GM21825 (cell line): ENCODE measurements around the gene PSMC6.
"Not testable (repeated sequence)": the region's sequence is repeated elsewhere in the genome, so short reads cannot be mapped to it uniquely, and the experiment has no call there.

Experiments used
- ATAC-seq: cut with Tn5 transposase; IDR thresholded peaks from one replicate; pipeline ENCODE4 v1.9.1; 2021; ENCODE audit warnings: mild to moderate bottlenecking, moderate library complexity; ENCODE audit not compliant: unreplicated experiment

The PSMC6 gene

GRCh38 chr14:52716155-52716554 is 9.2 kb downstream of the PSMC6 start:
- no peak for ATAC-seq

GRCh38 chr14:52723514-52724359 is 16.7 kb downstream of the PSMC6 start:
- no peak for ATAC-seq

GRCh38 chr14:52724360-52724644 is 17.3 kb downstream of the PSMC6 start:
- ATAC-seq, result no peak

- not testable (repeated sequence) for ATAC-seq
Observed at GRCh38 chr14:52727509-52727908, 20.5 kb downstream of the PSMC6 start.

- not testable (repeated sequence) for ATAC-seq
Observed at GRCh38 chr14:52729035-52729434, 22.0 kb downstream of the PSMC6 start.

GRCh38 chr14:52729585-52729924 is 22.6 kb downstream of the PSMC6 start:
- no peak for ATAC-seq

- peak; percentile 94 for ATAC-seq
Observed at GRCh38 chr14:52729925-52730708, 23.1 kb downstream of the PSMC6 start, which contains the start of gene STYX. STYX (plus strand) TSS chr14:52730166; CDS start chr14:52730475, 309 bp downstream.

- ATAC-seq, result no peak
Observed at GRCh38 chr14:52730709-52731111, 23.7 kb downstream of the PSMC6 start.

- no peak for ATAC-seq
Observed at GRCh38 chr14:52733824-52734223, 26.8 kb downstream of the PSMC6 start.

GRCh38 chr14:52735921-52736489 is 29.0 kb downstream of the PSMC6 start:
- ATAC-seq, result no peak

GRCh38 chr14:52738409-52738808 is 31.4 kb downstream of the PSMC6 start:
- no peak for ATAC-seq

GRCh38 chr14:52740751-52741150 is 33.8 kb downstream of the PSMC6 start:
- no peak for ATAC-seq

- ATAC-seq, result peak; percentile 23
Observed at GRCh38 chr14:52741865-52742264, 34.9 kb downstream of the PSMC6 start.

- ATAC-seq, result no peak
Observed at GRCh38 chr14:52748647-52749292, 41.8 kb downstream of the PSMC6 start.

GRCh38 chr14:52755607-52756316 is 48.8 kb downstream of the PSMC6 start:
- no peak for ATAC-seq

GRCh38 chr14:52759145-52759544 is 52.1 kb downstream of the PSMC6 start:
- ATAC-seq, result no peak

GRCh38 chr14:52762923-52763322 is 55.9 kb downstream of the PSMC6 start:
- not testable (repeated sequence) for ATAC-seq

- no peak for ATAC-seq
Observed at GRCh38 chr14:52767058-52767833, 60.2 kb downstream of the PSMC6 start.

- ATAC-seq, result no peak
Observed at GRCh38 chr14:52769887-52770286, 62.9 kb downstream of the PSMC6 start.

GRCh38 chr14:52776816-52777215 is 69.8 kb downstream of the PSMC6 start:
- ATAC-seq, result no peak
